ENCODE results near the gene EZH1.
A peak's percentile ranks its signal among the peaks of the same experiment; 100 is the strongest.

Gene EZH1

GRCh38 chr17:42744806-42745617 is at the start of gene EZH1:
EZH1 (minus strand) TSS chr17:42745040; CDS start chr17:42728941, 16,099 bp downstream.
- DNase-seq (ENCODE audit: low spot score in 2 of 2), result peak; percentile 93 to 94
- peaks cover 13% of the 10 kb centered on the region for H3K4me1 Mint-ChIP-seq
- peak within 1 kb of the TSS; percentile 94 for H3K4me3 Mint-ChIP-seq
- peak within 1 kb of the TSS; percentile 93 for H3K27ac Mint-ChIP-seq
- H3K27me3 Mint-ChIP-seq, result peaks cover 10% of the 10 kb centered on the region
- H3K36me3 Mint-ChIP-seq, result no peaks in the 10 kb centered on the region
- peak; percentile 90 for ATAC-seq (ENCODE audit: low read depth)
- no peaks in the 10 kb centered on the region for H3K9me3 Mint-ChIP-seq

GRCh38 chr17:42792545-42792944 is 47.7 kb upstream of the EZH1 start:
- Mint-ChIP-seq H3K9me3 (no peaks in the 10 kb centered on the region), H3K4me3 (no peak overlapping the region), H3K4me1 (peaks cover 19% of the 10 kb centered on the region), H3K36me3 (peaks cover 6% of the 10 kb centered on the region), H3K27ac (no peak overlapping the region), H3K27me3 (peaks cover 6% of the 10 kb centered on the region)
- no peak for ATAC-seq (ENCODE audit: low read depth)
- no peak for DNase-seq (ENCODE audit: low spot score in 2 of 2)

GRCh38 chr17:42791948-42792347 is 47.1 kb upstream of the EZH1 start:
- Mint-ChIP-seq H3K4me1 (peaks cover 17% of the 10 kb centered on the region), H3K36me3 (peaks cover 6% of the 10 kb centered on the region), H3K4me3 (no peak overlapping the region), H3K27me3 (peaks cover 9% of the 10 kb centered on the region), H3K9me3 (no peaks in the 10 kb centered on the region), H3K27ac (no peak overlapping the region)
- ATAC-seq (ENCODE audit: low read depth) (no peak), DNase-seq (ENCODE audit: low spot score in 2 of 2) (no peak)

- no peak for DNase-seq (ENCODE audit: low spot score in 2 of 2)
- Mint-ChIP-seq H3K36me3 (no peaks in the 10 kb centered on the region), H3K4me1 (peaks cover 14% of the 10 kb centered on the region), H3K9me3 (peaks cover 3% of the 10 kb centered on the region), H3K4me3 (no peak overlapping the region), H3K27ac (no peak overlapping the region), H3K27me3 (peaks cover 31% of the 10 kb centered on the region)
- no peak for ATAC-seq (ENCODE audit: low read depth)
Measured at GRCh38 chr17:42787266-42787665, 42.4 kb upstream of the EZH1 start.

DNA sequence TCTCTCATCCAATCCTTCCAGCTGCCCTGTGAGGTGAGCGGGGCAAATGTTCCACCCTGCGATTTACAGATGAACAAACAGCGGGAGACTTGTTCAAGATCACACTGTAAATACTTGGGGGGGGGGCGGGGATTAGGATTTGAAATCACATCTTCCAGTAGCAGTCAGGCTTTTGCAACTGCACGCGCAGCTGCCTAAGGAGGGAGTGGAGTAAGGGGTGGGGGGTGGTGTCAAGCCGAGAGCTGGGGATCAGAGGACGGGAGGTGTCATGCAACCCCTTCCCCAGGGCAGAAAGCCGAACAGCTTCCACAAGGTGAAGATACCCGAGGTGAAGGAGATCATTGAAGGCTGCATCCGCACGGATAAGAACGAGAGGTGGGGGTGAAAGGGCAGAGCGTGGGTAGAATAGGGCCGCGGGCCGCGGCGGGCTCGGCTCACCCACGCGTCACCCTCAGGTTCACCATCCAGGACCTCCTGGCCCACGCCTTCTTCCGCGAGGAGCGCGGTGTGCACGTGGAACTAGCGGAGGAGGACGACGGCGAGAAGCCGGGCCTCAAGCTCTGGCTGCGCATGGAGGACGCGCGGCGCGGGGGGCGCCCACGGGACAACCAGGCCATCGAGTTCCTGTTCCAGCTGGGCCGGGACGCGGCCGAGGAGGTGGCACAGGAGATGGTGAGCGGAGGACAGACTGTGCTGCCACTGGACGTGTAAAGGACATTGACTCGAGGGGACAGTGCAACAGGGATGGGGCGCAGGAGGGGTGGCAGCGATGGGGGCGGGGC is 40.2 kb upstream of the EZH1 start:
- Mint-ChIP-seq H3K36me3 (no peaks in the 10 kb centered on the region), H3K27ac (no peak overlapping the region), H3K27me3 (peaks cover 28% of the 10 kb centered on the region), H3K4me1 (peaks cover 18% of the 10 kb centered on the region), H3K9me3 (peaks cover 3% of the 10 kb centered on the region), H3K4me3 (peak overlapping the region; percentile 33)
- no peak for DNase-seq (ENCODE audit: low spot score in 2 of 2)
- no peak for ATAC-seq (ENCODE audit: low read depth)

DNA sequence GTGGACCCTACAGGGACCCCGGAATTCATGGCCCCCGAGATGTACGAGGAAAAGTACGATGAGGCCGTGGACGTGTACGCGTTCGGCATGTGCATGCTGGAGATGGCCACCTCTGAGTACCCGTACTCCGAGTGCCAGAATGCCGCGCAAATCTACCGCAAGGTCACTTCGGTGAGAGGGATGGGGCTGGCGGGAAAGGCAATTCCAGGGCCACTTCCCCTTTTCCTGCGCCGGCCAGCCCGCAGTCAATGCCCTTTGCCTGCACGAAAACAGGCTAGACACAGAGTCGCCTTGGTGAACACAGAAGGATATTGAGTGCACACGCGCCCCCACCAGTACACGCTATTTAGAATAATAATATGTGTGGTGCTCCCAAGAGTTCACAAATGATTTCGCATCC is 39.6 kb upstream of the EZH1 start:
- DNase-seq (ENCODE audit: low spot score in 2 of 2) (no peak), ATAC-seq (ENCODE audit: low read depth) (no peak)
- no peak overlapping the region for H3K4me3 Mint-ChIP-seq
- peaks cover 21% of the 10 kb centered on the region for H3K4me1 Mint-ChIP-seq
- peaks cover 32% of the 10 kb centered on the region for H3K27me3 Mint-ChIP-seq
- peaks cover 3% of the 10 kb centered on the region for H3K9me3 Mint-ChIP-seq
- H3K36me3 Mint-ChIP-seq, result peaks cover 5% of the 10 kb centered on the region
- no peak overlapping the region for H3K27ac Mint-ChIP-seq

GRCh38 chr17:42783791-42784138 is 38.9 kb upstream of the EZH1 start:
- no peak for ATAC-seq (ENCODE audit: low read depth)
- H3K4me1 Mint-ChIP-seq, result peaks cover 21% of the 10 kb centered on the region
- peaks cover 12% of the 10 kb centered on the region for H3K36me3 Mint-ChIP-seq
- no peak overlapping the region for H3K27ac Mint-ChIP-seq
- H3K4me3 Mint-ChIP-seq, result no peak overlapping the region
- DNase-seq (ENCODE audit: low spot score in 2 of 2), result no peak
- H3K27me3 Mint-ChIP-seq, result peaks cover 32% of the 10 kb centered on the region
- H3K9me3 Mint-ChIP-seq, result peaks cover 3% of the 10 kb centered on the region

DNA sequence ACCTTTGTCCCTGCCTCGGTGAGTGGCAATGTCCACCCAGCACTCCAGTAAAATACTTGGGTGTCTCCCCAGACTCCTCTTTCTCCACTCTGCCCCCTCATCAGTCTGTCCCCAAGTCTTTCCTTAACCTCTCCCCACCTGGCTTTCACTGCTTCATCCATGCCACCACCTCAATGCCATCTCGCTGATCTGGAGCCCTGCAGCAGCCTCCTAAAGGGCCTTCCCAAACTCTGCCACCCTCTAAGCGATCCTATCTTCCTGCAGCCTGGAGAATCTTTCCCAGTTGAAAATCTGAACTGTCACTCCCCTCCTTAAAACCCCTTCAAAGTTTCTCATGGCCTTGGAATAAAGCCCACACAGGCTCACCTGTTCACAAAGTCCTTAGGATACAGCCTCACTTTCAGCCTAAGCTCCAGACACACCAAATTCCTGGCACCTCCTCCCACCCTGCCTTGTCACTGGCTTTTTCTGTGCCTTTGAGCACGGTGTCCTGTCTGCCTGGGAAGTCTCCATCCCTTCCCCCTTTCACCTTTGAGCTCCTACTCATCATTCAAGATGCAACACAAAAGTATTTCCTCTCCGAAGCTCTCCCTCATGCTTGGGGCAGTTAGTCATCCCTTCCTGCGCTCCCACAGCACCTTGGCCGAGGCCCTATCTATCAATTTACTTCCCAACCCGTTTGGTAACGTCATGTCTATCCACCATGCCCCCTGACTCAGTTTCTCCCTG is 38.4 kb upstream of the EZH1 start:
- Mint-ChIP-seq H3K27ac (no peak overlapping the region), H3K4me1 (peaks cover 21% of the 10 kb centered on the region), H3K36me3 (peaks cover 15% of the 10 kb centered on the region), H3K4me3 (no peak overlapping the region), H3K27me3 (peaks cover 32% of the 10 kb centered on the region), H3K9me3 (peaks cover 3% of the 10 kb centered on the region)
- ATAC-seq (ENCODE audit: low read depth), result no peak
- no peak for DNase-seq (ENCODE audit: low spot score in 2 of 2)

- H3K36me3 Mint-ChIP-seq, result peaks cover 21% of the 10 kb centered on the region
- H3K9me3 Mint-ChIP-seq, result peaks cover 3% of the 10 kb centered on the region
- H3K4me3 Mint-ChIP-seq, result no peak overlapping the region
- no peak overlapping the region for H3K27ac Mint-ChIP-seq
- peaks cover 21% of the 10 kb centered on the region for H3K4me1 Mint-ChIP-seq
- DNase-seq (ENCODE audit: low spot score in 2 of 2), result no peak
- no peak for ATAC-seq (ENCODE audit: low read depth)
- H3K27me3 Mint-ChIP-seq, result peaks cover 28% of the 10 kb centered on the region
Measured at GRCh38 chr17:42782166-42783061, 37.6 kb upstream of the EZH1 start.

DNA sequence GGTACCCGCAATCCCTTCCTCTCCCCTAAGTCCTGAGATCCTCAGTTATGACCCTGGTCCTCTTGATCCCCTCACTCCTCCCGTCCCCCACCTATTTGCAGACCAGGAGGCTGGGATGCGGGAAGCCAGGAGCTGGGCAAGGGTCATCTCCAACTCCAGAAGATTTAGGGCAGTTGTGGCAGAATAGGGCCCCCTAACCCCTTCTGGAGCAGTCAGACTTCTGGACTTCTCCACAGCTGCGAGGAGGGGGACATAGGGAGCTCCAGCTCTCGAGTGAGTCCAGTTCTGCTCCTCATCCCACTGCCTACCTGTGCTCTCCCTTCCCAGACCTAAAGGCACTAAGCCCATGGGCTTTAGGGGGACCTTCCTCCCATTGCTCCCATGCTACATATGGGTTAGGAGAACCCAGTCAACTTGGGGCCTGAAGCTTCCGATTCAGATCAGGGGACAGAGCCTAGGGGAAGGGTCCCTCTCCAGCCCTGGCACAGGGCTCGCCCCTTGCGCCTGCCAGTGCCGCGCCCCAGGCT is 36.9 kb upstream of the EZH1 start:
- DNase-seq (ENCODE audit: low spot score in 2 of 2), result no peak
- Mint-ChIP-seq H3K36me3 (peaks cover 21% of the 10 kb centered on the region), H3K27me3 (peaks cover 26% of the 10 kb centered on the region), H3K4me1 (peaks cover 21% of the 10 kb centered on the region), H3K27ac (no peak overlapping the region), H3K9me3 (peaks cover 3% of the 10 kb centered on the region), H3K4me3 (no peak overlapping the region)
- no peak for ATAC-seq (ENCODE audit: low read depth)

GRCh38 chr17:42780851-42781638 is 36.2 kb upstream of the EZH1 start:
- no peak for DNase-seq (ENCODE audit: low spot score in 2 of 2)
- Mint-ChIP-seq H3K4me1 (peaks cover 21% of the 10 kb centered on the region), H3K36me3 (peaks cover 21% of the 10 kb centered on the region), H3K4me3 (no peak overlapping the region), H3K27me3 (peaks cover 25% of the 10 kb centered on the region), H3K27ac (no peak overlapping the region), H3K9me3 (peaks cover 3% of the 10 kb centered on the region)
- no peak for ATAC-seq (ENCODE audit: low read depth)

DNA sequence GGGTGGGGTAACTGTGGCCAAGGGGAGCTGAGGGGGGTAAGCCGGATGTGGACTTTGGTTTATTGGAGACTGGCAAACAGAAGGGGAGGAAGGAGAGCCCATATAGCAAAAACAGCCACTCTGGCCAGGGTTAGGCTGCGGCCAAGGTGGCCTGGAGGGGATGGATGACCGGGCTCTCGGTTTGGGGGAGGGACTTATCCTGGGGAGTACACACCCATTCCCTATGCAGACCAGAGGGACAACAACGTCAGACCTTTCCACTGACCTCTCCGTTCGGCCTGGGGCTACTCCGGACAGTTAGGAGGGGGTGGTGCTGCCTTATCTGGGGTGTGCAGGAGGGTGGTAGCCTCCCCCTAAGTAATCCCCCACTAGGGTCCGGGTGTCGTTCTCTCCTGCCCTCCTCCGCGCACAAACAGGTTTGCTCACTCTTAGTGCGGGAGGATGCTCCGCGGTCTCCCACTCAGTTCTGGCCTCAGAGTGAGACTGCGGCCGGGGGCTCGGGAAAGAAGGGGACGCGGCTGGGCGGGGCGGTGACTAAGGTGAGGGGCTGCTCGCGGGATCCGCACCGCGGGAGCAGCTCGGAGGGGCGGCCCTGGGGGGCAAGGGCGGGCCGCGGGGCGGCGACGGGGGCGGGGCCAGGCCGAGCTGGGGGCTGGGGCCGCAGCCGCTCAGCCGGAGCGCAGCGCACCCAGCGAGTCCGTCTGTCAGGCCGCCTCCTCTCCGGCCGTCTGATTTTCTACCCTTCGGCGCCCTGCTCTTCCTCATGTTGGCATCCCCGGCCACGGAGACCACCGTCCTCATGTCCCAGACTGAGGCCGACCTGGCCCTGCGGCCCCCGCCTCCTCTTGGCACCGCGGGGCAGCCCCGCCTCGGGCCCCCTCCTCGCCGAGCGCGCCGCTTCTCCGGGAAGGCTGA is 35.4 kb upstream of the EZH1 start, which contains the start of gene WNK4:
Gene WNK4, plus strand, starts transcription at position 675 of the 915 bp plus-strand sequence. Its CDS starts 89 bp downstream, at position 764.
- peaks cover 19% of the 10 kb centered on the region for H3K27me3 Mint-ChIP-seq
- H3K9me3 Mint-ChIP-seq, result no peaks in the 10 kb centered on the region
- no peak for ATAC-seq (ENCODE audit: low read depth)
- no peak for DNase-seq (ENCODE audit: low spot score in 2 of 2)
- peaks cover 16% of the 10 kb centered on the region for H3K4me1 Mint-ChIP-seq
- no peak within 1 kb of the TSS for H3K27ac Mint-ChIP-seq
- H3K36me3 Mint-ChIP-seq, result peaks cover 26% of the 10 kb centered on the region
- H3K4me3 Mint-ChIP-seq, result peak within 1 kb of the TSS; percentile 29
